Nephron progenitor cell (in vitro differentiated cells): ENCODE data around the gene PACS2.
A peak's percentile ranks its signal among the peaks of the same experiment; 100 is the strongest.

Experiments
- DNase-seq: peaks from one replicate; pipeline ENCODE4 v3.0.0; 2021
- H3K27ac Mint-ChIP-seq: 2 replicates; pipeline ENCODE4 v1.8.0; 2021; ENCODE audit warnings: mild to moderate bottlenecking, moderate library complexity, mixed read lengths
- H3K27me3 Mint-ChIP-seq: 2 replicates; pipeline ENCODE4 v1.8.0; 2021; ENCODE audit warnings: mild to moderate bottlenecking, low read depth, mixed read lengths; ENCODE audit not compliant: poor library complexity
- H3K36me3 Mint-ChIP-seq: 2 replicates; pipeline ENCODE4 v1.8.0; 2021; ENCODE audit warnings: low read depth, mixed read lengths
- H3K4me1 Mint-ChIP-seq: 2 replicates; pipeline ENCODE4 v1.8.0; 2021; ENCODE audit warnings: mixed read lengths
- H3K4me3 Mint-ChIP-seq: 2 replicates; pipeline ENCODE4 v1.8.0; 2021; ENCODE audit warnings: mild to moderate bottlenecking, moderate library complexity, mixed read lengths
- H3K9me3 Mint-ChIP-seq: 2 replicates; pipeline ENCODE4 v1.8.0; 2021; ENCODE audit warnings: mild to moderate bottlenecking, moderate library complexity, mixed read lengths
- CTCF ChIP-seq: fragments of 200-600 bp; sonication (generic); IDR thresholded peaks from 2 replicates; pipeline ENCODE4 v1.5.0; 2021; ENCODE audit warnings: antibody characterized with exemption

Gene PACS2

GRCh38 chr14:105414456-105415371 lies 100.2 kb downstream of the PACS2 start:
- Mint-ChIP-seq H3K36me3 (peaks cover 24% of the 10 kb centered on the region), H3K4me3 (peak overlapping the region; percentile 82), H3K27ac (no peak overlapping the region), H3K4me1 (peaks cover 38% of the 10 kb centered on the region), H3K27me3 (peaks cover 52% of the 10 kb centered on the region), H3K9me3 (peaks cover 16% of the 10 kb centered on the region)
- TF ChIP-seq CTCF: peak; percentile 50
- DNase-seq: peak; percentile 75

GRCh38 chr14:105415481-105416428 lies 101.2 kb downstream of the PACS2 start:
- TF ChIP-seq CTCF: no peak
- DNase-seq: no peak
- Mint-ChIP-seq H3K4me3 (peak overlapping the region; percentile 82), H3K4me1 (peaks cover 33% of the 10 kb centered on the region), H3K27me3 (peaks cover 42% of the 10 kb centered on the region), H3K27ac (no peak overlapping the region), H3K36me3 (peaks cover 17% of the 10 kb centered on the region), H3K9me3 (peaks cover 10% of the 10 kb centered on the region)

DNA sequence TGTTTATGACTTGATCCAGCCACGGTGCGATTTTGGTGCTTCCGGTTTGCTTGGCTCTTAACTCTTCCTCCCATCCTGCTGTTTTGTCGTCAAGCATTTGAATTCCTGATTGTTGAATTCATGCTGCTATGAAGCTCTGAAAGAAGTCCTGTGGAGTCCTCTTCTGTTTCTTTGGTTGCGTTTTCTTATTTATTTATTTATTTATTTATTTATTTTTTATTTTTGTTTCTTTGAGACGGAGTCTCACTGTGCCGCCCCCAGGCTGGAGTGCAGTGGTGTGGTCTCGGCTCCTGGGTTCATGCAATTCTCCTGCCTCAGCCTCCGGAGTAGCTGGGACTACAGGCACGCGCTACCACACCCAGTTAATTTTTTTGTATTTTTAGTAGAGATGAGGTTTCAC lies 102.1 kb downstream of the PACS2 start:
- no peak for TF ChIP-seq CTCF
- H3K4me3 Mint-ChIP-seq: peak overlapping the region; percentile 57

GRCh38 chr14:105417690-105418121 lies 103.2 kb downstream of the PACS2 start:
- no peak for DNase-seq
- Mint-ChIP-seq H3K4me1 (peaks cover 50% of the 10 kb centered on the region), H3K27ac (no peak overlapping the region), H3K36me3 (peaks cover 18% of the 10 kb centered on the region), H3K4me3 (peak overlapping the region; percentile 40), H3K9me3 (peaks cover 8% of the 10 kb centered on the region), H3K27me3 (peaks cover 26% of the 10 kb centered on the region)
- no peak for TF ChIP-seq CTCF

More for the DNA sequence above, 102.1 kb downstream of the PACS2 start:
- Mint-ChIP-seq H3K4me1 (peaks cover 40% of the 10 kb centered on the region), H3K9me3 (peaks cover 8% of the 10 kb centered on the region), H3K27me3 (peaks cover 36% of the 10 kb centered on the region), H3K27ac (no peak overlapping the region), H3K36me3 (peaks cover 14% of the 10 kb centered on the region)
- no peak for DNase-seq

DNA sequence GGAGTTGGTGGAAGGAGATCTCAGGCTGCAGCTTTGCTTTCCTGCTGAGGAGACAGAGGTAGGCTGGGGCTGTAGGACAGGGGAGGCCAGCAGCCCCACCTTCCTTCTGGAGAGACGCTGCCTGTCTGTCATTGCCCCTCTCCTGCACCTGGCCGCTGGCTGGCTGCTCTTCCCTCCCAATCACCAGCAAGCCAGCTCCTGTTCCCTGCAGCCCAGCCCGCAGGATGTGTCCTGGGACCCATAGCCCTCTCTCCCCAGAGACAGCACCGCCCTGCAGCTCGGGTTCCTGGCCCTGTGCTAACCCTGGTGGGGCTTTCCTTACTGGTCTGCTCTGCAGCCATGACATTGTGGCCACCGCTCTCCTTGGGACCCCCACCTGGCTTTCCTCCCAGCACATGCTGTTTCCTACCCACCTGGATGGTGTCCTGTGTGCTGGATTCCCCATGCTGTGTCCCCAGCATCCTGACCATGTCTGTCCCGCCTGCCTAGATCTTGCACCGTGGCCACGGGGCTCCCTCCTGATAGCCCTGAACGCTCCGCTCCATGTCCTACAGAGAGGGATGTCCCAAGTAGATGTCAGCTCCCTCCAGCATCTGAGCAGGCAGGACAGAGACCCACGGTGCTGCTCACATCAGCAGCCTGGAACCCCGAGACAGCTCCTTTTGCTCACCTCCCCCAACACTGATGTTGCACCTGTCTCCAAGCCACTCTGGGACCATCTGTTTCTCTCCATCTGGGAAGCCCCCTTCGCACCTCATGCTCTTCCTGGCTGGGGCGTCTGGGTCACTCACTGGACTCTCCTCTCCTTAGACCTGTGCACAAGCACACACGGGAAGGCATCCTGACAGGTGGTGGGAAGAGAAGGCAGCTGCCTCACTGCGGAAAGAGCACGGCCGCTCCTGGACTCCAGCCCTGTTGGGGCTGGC lies 104.0 kb downstream of the PACS2 start:
- Mint-ChIP-seq H3K9me3 (peaks cover 8% of the 10 kb centered on the region), H3K4me1 (peaks cover 54% of the 10 kb centered on the region), H3K27me3 (peaks cover 17% of the 10 kb centered on the region), H3K27ac (no peak overlapping the region), H3K36me3 (peaks cover 22% of the 10 kb centered on the region), H3K4me3 (peak overlapping the region; percentile 77)
- no peak for DNase-seq
- TF ChIP-seq CTCF: no peak
